H1 (cell line): Measurements from ENCODE around the gene SLC5A10. TPM values are rescaled to one million over a fixed set of nuclear protein-coding genes. Genes with fewer than 3 reads are reported as not detected.

ENCODE experiments used
- CTCF ChIA-PET: fragments of 300-600 bp; sonication (Branson Sonifier 250); formaldehyde crosslinking; loops from one replicate; lab custom pipeline; 2021; ENCODE audit not compliant: partially characterized antibody; lab: Charles Lee
- POLR2A ChIA-PET: fragments of 300-600 bp; sonication (Branson Sonifier 250); formaldehyde crosslinking; loops from one replicate; lab custom pipeline; 2021; ENCODE audit warnings: inconsistent platforms; ENCODE audit not compliant: partially characterized antibody; lab: Charles Lee
- DNase-seq, 2 experiments: peaks; one replicate each; pipeline versions ENCODE4 v3.0.0 to v3.0.0-alpha.2; 2010 to 2022; ENCODE audit warnings: low spot score in 2 of 2, low read depth in 1 of 2, mixed read lengths in 1 of 2
- FAIRE-seq: peaks from 2 replicates; lab custom pipeline; 2011; peaks lifted over from hg19 to GRCh38; lab: Jason Lieb, UNC
- H2AFZ ChIP-seq: 2 replicates; pipeline ENCODE4 v1.8.1; 2012; ENCODE audit warnings: low read length, inconsistent platforms
- H2AK5ac ChIP-seq: 2 replicates; pipeline ENCODE4 v1.6.1; 2013; ENCODE audit warnings: low read depth, low read length
- H2BK120ac ChIP-seq: replicated peaks from 2 replicates; pipeline ENCODE3; 2013; ENCODE audit warnings: low read depth, low read length, inconsistent platforms
- H2BK12ac ChIP-seq: 2 replicates; pipeline ENCODE4 v1.6.1; 2013; ENCODE audit warnings: low read depth, low read length
- H2BK15ac ChIP-seq: 2 replicates; pipeline ENCODE4 v1.6.1; 2013; ENCODE audit warnings: low read length
- H2BK20ac ChIP-seq: 2 replicates; pipeline ENCODE4 v1.6.1; 2013; ENCODE audit warnings: low read length
- H2BK5ac ChIP-seq: 2 replicates; pipeline ENCODE4 v1.6.1; 2013; ENCODE audit warnings: low read depth, low read length
- H3K14ac ChIP-seq: 2 replicates; pipeline ENCODE4 v1.6.1; 2013; ENCODE audit warnings: inconsistent platforms; ENCODE audit not compliant: insufficient read length
- H3K18ac ChIP-seq: 2 replicates; pipeline ENCODE4 v1.6.1; 2013; ENCODE audit warnings: low read length; ENCODE audit errors: extremely low read depth
- H3K23ac ChIP-seq: 2 replicates; pipeline ENCODE4 v1.6.1; 2013; ENCODE audit warnings: inconsistent platforms; ENCODE audit not compliant: insufficient read length
- H3K23me2 ChIP-seq: 2 replicates; pipeline ENCODE4 v1.6.1; 2013; ENCODE audit warnings: low read depth, low read length
- H3K27ac ChIP-seq: 2 replicates; pipeline ENCODE4 v1.6.1; 2011; ENCODE audit warnings: low read depth, low read length, inconsistent platforms
- H3K27me3 ChIP-seq, 4 experiments: replicated peaks in 1 of 4; 1 replicate in 1 of 4; 2 replicates in 3 of 4; pipeline versions ENCODE4 v1.6.1 to v1.8.1; 2011 to 2013; ENCODE audit warnings: low read length in 3 of 4, mild to moderate bottlenecking in 3 of 4, inconsistent platforms in 2 of 4, mixed read lengths in 2 of 4, moderate library complexity in 1 of 4; ENCODE audit not compliant: control insufficient read depth in 3 of 4, insufficient read depth in 3 of 4; ENCODE audit errors: extremely low read depth in 1 of 4
- H3K36me3 ChIP-seq, 4 experiments: 2 replicates each; pipeline versions ENCODE4 v1.6.1 to v1.8.1; 2011 to 2013; ENCODE audit warnings: mild to moderate bottlenecking in 4 of 4, low read length in 3 of 4, moderate library complexity in 2 of 4, control low read depth in 1 of 4, inconsistent platforms in 1 of 4; ENCODE audit not compliant: insufficient read depth in 4 of 4, control insufficient read depth in 2 of 4
- H3K4ac ChIP-seq: replicated peaks from 2 replicates; pipeline ENCODE3; 2013; ENCODE audit warnings: low read length, low read depth, mixed read lengths, inconsistent platforms; ENCODE audit not compliant: insufficient read length
- H3K4me1 ChIP-seq, 4 experiments: replicated peaks in 1 of 4; 1 replicate in 1 of 4; 2 replicates in 3 of 4; pipeline versions ENCODE4 v1.6.1 to v1.8.1; 2011 to 2013; ENCODE audit warnings: low read length in 3 of 4, inconsistent platforms in 2 of 4, mixed read lengths in 1 of 4; ENCODE audit not compliant: insufficient read depth in 4 of 4, control insufficient read depth in 3 of 4
- H3K4me2 ChIP-seq, 2 experiments: 2 replicates each; pipeline versions ENCODE4 v1.6.1 to v1.8.1; 2011 to 2013; ENCODE audit warnings: low read depth in 2 of 2, low read length in 2 of 2, control low read depth in 1 of 2, inconsistent platforms in 1 of 2, mild to moderate bottlenecking in 1 of 2; ENCODE audit not compliant: insufficient read depth in 1 of 2
- H3K4me3 ChIP-seq, 4 experiments: fragments of 200-600, 300-600 bp in 1 of 4; sonication (generic), shearing (Covaris generic), sonication (Bioruptor Twin) in 1 of 4; 2 replicates each; pipeline versions ENCODE4 v1.5.1 to v1.8.1; 2011 to 2016; ENCODE audit warnings: low read length in 4 of 4, low read depth in 3 of 4, control low read depth in 2 of 4, inconsistent platforms in 2 of 4, mild to moderate bottlenecking in 2 of 4, mixed read lengths in 1 of 4, moderate library complexity in 1 of 4; ENCODE audit not compliant: insufficient read depth in 2 of 4; ENCODE audit errors: extremely low read depth in 1 of 4
- H3K56ac ChIP-seq: replicated peaks from 2 replicates; pipeline ENCODE3; 2013; ENCODE audit warnings: low read depth, mild to moderate bottlenecking, mixed read lengths, low read length, inconsistent platforms; ENCODE audit not compliant: insufficient read length
- H3K79me1 ChIP-seq: 2 replicates; pipeline ENCODE4 v1.6.1; 2013; ENCODE audit warnings: low read depth, low read length, control low read depth
- H3K79me2 ChIP-seq, 2 experiments: 2 replicates each; pipeline versions ENCODE4 v1.6.1 to v1.8.1; 2012 to 2013; ENCODE audit warnings: low read length in 2 of 2, mild to moderate bottlenecking in 2 of 2, inconsistent platforms in 1 of 2; ENCODE audit not compliant: insufficient read depth in 2 of 2, control insufficient read depth in 1 of 2
- H3K9ac ChIP-seq, 4 experiments: replicated peaks in 1 of 4; 1 replicate in 1 of 4; 2 replicates in 3 of 4; pipeline versions ENCODE4 v1.6.1 to v1.8.1; 2011 to 2013; ENCODE audit warnings: low read depth in 3 of 4, low read length in 3 of 4, control low read depth in 2 of 4, mild to moderate bottlenecking in 2 of 4, moderate library complexity in 2 of 4, inconsistent platforms in 1 of 4; ENCODE audit errors: extremely low read depth in 1 of 4
- H3K9me3 ChIP-seq, 2 experiments: 2 replicates each; pipeline versions ENCODE4 v1.6.1 to v1.8.1; 2012 to 2013; ENCODE audit warnings: mild to moderate bottlenecking in 2 of 2, moderate library complexity in 2 of 2, control low read depth in 1 of 2, inconsistent platforms in 1 of 2, low read depth in 1 of 2, low read length in 1 of 2, mixed read lengths in 1 of 2; ENCODE audit not compliant: insufficient read depth in 2 of 2
- H4K20me1 ChIP-seq, 2 experiments: replicated peaks in 1 of 2; 2 replicates each; pipeline versions ENCODE3 to v1.8.1; 2011 to 2013; ENCODE audit warnings: inconsistent platforms in 2 of 2, low read length in 2 of 2, mild to moderate bottlenecking in 1 of 2; ENCODE audit not compliant: insufficient read depth in 2 of 2, control insufficient read depth in 1 of 2
- H4K5ac ChIP-seq: 2 replicates; pipeline ENCODE4 v1.6.1; 2013; ENCODE audit warnings: low read length, low read depth, mixed read lengths, inconsistent platforms; ENCODE audit not compliant: insufficient read length
- H4K8ac ChIP-seq: 2 replicates; pipeline ENCODE4 v1.8.0; 2013; ENCODE audit warnings: mild to moderate bottlenecking, moderate library complexity, low read length, inconsistent platforms; ENCODE audit not compliant: insufficient read depth; ENCODE audit errors: extremely low read depth
- H4K91ac ChIP-seq: replicated peaks from 2 replicates; pipeline ENCODE3; 2013; ENCODE audit warnings: low read length, mixed read lengths, inconsistent platforms; ENCODE audit not compliant: insufficient read length
- CTBP2 ChIP-seq: IDR thresholded peaks from 2 replicates; pipeline ENCODE4 v1.7.0; 2011; ENCODE audit warnings: borderline replicate concordance, mild to moderate bottlenecking, moderate library complexity, mixed read lengths, low read length; ENCODE audit not compliant: insufficient read depth, insufficient read length
- E2F6 ChIP-seq: IDR thresholded peaks from 2 replicates; pipeline ENCODE4 v1.6.1; 2012; ENCODE audit warnings: inconsistent platforms
- KDM1A ChIP-seq: fragments of 200-600, 300-600 bp; sonication (generic); IDR thresholded peaks from 2 replicates; pipeline ENCODE4 v1.7.1; 2016; ENCODE audit warnings: mild to moderate bottlenecking, low read length, borderline replicate concordance
- PHF8 ChIP-seq: fragments of 200-600 bp; sonication (generic); conservative IDR thresholded peaks from 2 replicates; pipeline ENCODE4 v1.7.1; 2012; ENCODE audit warnings: low read depth, mild to moderate bottlenecking, inconsistent platforms, low read length, moderate library complexity
- POLR2A ChIP-seq, 2 experiments: IDR thresholded peaks; 1 replicate in 1 of 2; 2 replicates in 1 of 2; pipeline ENCODE4 v1.6.1; 2011; ENCODE audit warnings: low read depth in 2 of 2, low read length in 2 of 2, mild to moderate bottlenecking in 2 of 2; ENCODE audit errors: control extremely low read depth in 1 of 2
- RNF2 ChIP-seq: fragments of 200-900, 300-1000 bp; sonication (generic); IDR thresholded peaks from 2 replicates; pipeline ENCODE4 v1.7.1; 2016; ENCODE audit warnings: borderline replicate concordance, low read depth, mild to moderate bottlenecking, antibody characterized with exemption, low read length; ENCODE audit not compliant: poor library complexity, severe bottlenecking; ENCODE audit errors: missing control alignments
- SIRT6 ChIP-seq: IDR thresholded peaks from one replicate; pipeline ENCODE4 v1.7.1; 2012; ENCODE audit warnings: low read length, inconsistent platforms
- SRF ChIP-seq: IDR thresholded peaks from 2 replicates; pipeline ENCODE4 v1.6.1; 2011; ENCODE audit warnings: mild to moderate bottlenecking, low read depth, low read length, moderate library complexity
- TAF1 ChIP-seq: IDR thresholded peaks from 2 replicates; pipeline ENCODE4 v1.6.1; 2011; ENCODE audit warnings: mild to moderate bottlenecking, low read depth, low read length
- WGBS, 2 experiments: shearing (Covaris generic) in 1 of 2; methylation state at CpG; one replicate each; pipeline versions ENCODE4 v1.1.6 to v1.1.7; 2013 to 2015; ENCODE audit warnings: low lambda C conversion rate in 2 of 2, mixed read lengths in 2 of 2, inconsistent platforms in 1 of 2, low coverage in 1 of 2, missing lambda C conversion rate in 1 of 2; ENCODE audit not compliant: insufficient replicate concordance in 2 of 2, insufficient coverage in 1 of 2, insufficient read length in 1 of 2; ENCODE audit errors: extremely low coverage in 1 of 2, missing lambda C conversion rate in 1 of 2; 5-methylcytosine and 5-hydroxymethylcytosine counted together
- polyA plus RNA-seq, 7 experiments: library from polyadenylated mRNA; depleted of rRNA in 3 of 7; stranded (reverse) in 5 of 7; unstranded in 2 of 7; fragments of >200 nt in 5 of 7; fragments of 200-250 nt in 2 of 7; gene quantifications; 1 replicate in 5 of 7; 2 replicates in 1 of 7; 4 replicates in 1 of 7; pipeline versions ENCODE4 v1.2.1 to v1.2.3, GENCODE V29; 2011 to 2013; ENCODE audit warnings: missing spikeins in 2 of 7, mixed read lengths in 2 of 7
- total RNA-seq: library from RNA; stranded (reverse); fragmentation: NEBNext Ultra II Directional; extraction: Animal tissue kit (Norgen Biotek cat#: 25700); gene quantifications from 2 replicates; pipeline ENCODE4 v1.2.1, GENCODE V29; 2021

Gene SLC5A10
- total and polyA plus RNA-seq, 2 of the 8 experiments (the other 6 are each of a cell fraction or from before 2014, with no cell fraction given): 0.05 to 0.11 TPM

- Histone ChIP-seq H3K18ac (no peak overlapping the region; the same call in 1 of the 2 replicates), H3K23ac (no peak overlapping the region), H4K5ac (no peak overlapping the region), H3K27ac (no peak overlapping the region), H3K27me3 (no peaks in the 10 kb centered on the region), H3K9ac (no peak overlapping the region), H4K91ac (no peak overlapping the region), H2BK20ac (no peak overlapping the region), H4K8ac (peak overlapping the region; percentile 57; the same call in 1 of the 2 replicates), H3K4me2 (no peak overlapping the region), H3K23me2 (no peaks in the 10 kb centered on the region), H2BK15ac (0 out of 2 replicates have a peak overlapping the region, but pooled peaks have one; percentile 46), H3K79me2 (no peaks in the 10 kb centered on the region), H3K9me3 (no peaks in the 10 kb centered on the region), H2AK5ac (no peak overlapping the region), H3K56ac (no peak overlapping the region), H3K4ac (no peak overlapping the region), H4K20me1 (no peaks in the 10 kb centered on the region), H3K36me3 (no peaks in the 10 kb centered on the region), H2BK120ac (no peak overlapping the region), H3K79me1 (no peaks in the 10 kb centered on the region), H2BK5ac (peak overlapping the region; percentile 16; the same call in 1 of the 2 replicates), H2AFZ (no peak overlapping the region), H2BK12ac (no peak overlapping the region), H3K4me1 (peaks cover 0 to 3% (median 2%) of the 10 kb centered on the region in 4 experiments; a peak in 3 of 7 replicates), H3K14ac (no peak overlapping the region), H3K4me3 (no peak overlapping the region)
- FAIRE-seq: no peak
- ChIA-PET CTCF (interaction anchor here (0.6 to 1.6 kb wide), 4 partner anchors 11 to 61 kb away, joined by 3 to 8 read pairs (median 4); partner anchors contain the start of gene SLC5A10), POLR2A (interaction anchor here (1.2 to 1.6 kb wide), 3 partner anchors 8 to 11 kb away, joined by 3 to 5 read pairs (median 3); partner anchors contain the start of gene FAM83G)
- no peak for DNase-seq
- 85% methylated on average over 21 of the region's 22 CpGs; no CpG with 5 or more reads in 1 of the 2 experiments for WGBS, 2 experiments
- no peak for TF ChIP-seq RNF2
- no peak for TF ChIP-seq KDM1A
- TF ChIP-seq POLR2A (IDR thresholded peaks at IDR 0.05; ENCODE audit: control extremely low read depth in 1 of 2, low read depth in 2 of 2, low read length in 2 of 2): no peak
- no peak for TF ChIP-seq SIRT6
- TF ChIP-seq PHF8: no peak
- no peak for TF ChIP-seq CTBP2
- no peak for TF ChIP-seq E2F6
- no peak for TF ChIP-seq SRF
- no peak for TF ChIP-seq TAF1
Measured at GRCh38 chr17:19012171-19013080, 60.5 kb downstream of the SLC5A10 start.
